ENCODE results near the gene KDM1B. TPM values are rescaled to one million over a fixed set of nuclear protein-coding genes. Genes with fewer than 3 reads are reported as not detected.
A peak's percentile ranks its signal among the peaks of the same experiment; 100 is the strongest.

Gene KDM1B
- total RNA-seq, 4 donors from 2014 or later = 46.2 to 89.5 (median 70.8) TPM

DNA sequence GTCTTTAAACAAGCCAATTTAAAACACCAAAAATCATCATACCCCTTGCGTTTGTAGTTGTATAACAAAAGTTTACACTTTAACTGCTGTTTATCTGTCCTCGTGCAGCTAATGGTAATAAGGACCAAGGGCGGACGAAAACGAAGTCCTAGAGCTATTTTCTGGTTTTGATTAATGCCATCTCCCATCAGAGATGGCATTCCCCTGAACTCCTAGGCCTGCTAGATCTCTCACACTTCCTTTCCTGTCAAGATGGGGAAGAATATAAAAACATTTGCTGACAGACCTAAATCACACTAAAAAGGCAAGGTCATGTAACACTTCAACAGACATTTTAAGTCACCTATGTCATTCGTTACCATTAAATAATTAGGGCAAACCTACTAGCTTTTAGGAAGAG lies 99.6 kb downstream of the KDM1B start:
- peaks cover 15 to 16% of the 10 kb centered on the region in 2 donors for H3K4me1 ChIP-seq
- TF ChIP-seq POLR2A (IDR thresholded peaks at IDR 0.05) (no peak), CTCF (IDR thresholded peaks at IDR 0.05) (no peak)
- 91 to 92% methylated on average over 6 of the region's 6 CpGs for WGBS, 2 donors

GRCh38 chr6:18259675-18260447 lies 104.6 kb downstream of the KDM1B start:
- intact Hi-C loops (cut with DNase I) = no loop called here
- no peak for DNase-seq
- H3K4me1 ChIP-seq = peaks cover 25 to 26% of the 10 kb centered on the region in 2 donors

More for the DNA sequence above, 99.6 kb downstream of the KDM1B start:
- Histone ChIP-seq H3K9me3 (no peaks in the 10 kb centered on the region), H3K36me3 (peaks cover 18 to 32% of the 10 kb centered on the region in 2 donors), H3K27me3 (no peaks in the 10 kb centered on the region), H3K4me3 (replicated peaks in 1 of 3) (no peak overlapping the region), H3K27ac (peak overlapping the region in 1 of 3 donors; percentile 7)
- no peak for DNase-seq
- intact Hi-C loops (cut with DNase I) = no loop called here

DNA sequence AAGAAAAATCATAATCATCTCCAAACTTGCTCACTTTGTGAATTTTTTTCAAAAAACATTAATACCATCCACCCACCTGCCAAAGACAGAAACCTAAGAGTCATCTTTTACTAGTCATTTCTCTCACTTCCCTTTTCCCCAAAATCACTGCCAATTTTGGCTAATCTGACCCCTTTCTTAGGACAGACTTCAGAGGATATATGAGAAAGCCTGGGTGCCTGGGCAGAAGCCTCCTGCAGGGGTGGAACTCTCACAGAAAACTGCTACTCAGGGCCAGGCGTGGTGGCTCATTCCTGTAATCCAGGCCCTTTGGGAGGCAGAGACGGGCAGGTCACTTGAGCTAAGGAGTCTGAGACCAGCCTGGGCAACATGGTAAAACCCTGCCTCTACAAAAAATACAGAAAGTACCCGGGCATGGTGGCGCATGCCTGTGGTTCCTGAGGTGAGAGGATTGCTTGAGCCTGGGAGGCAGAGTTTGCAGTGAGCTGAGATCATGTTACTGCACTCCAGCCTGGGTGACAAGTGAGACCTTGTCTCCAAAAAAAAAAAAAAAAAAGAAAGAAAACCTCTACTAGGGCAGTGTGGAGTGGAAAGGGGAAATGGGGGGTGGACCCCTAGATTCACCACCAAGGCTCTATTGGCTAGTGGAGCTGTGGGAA lies 105.4 kb downstream of the KDM1B start:
- Histone ChIP-seq H3K36me3 (peaks cover 18% of the 10 kb centered on the region in 2 donors), H3K27ac (peak overlapping the region; percentile 54 to 98 (median 71)), H3K27me3 (no peaks in the 10 kb centered on the region), H3K9me3 (no peaks in the 10 kb centered on the region), H3K4me3 (replicated peaks in 1 of 3) (no peak overlapping the region), H3K4me1 (peaks cover 26 to 29% of the 10 kb centered on the region in 2 donors)
- WGBS, 2 donors = 50 to 58% methylated on average over 4 of the region's 4 CpGs
- peak; percentile 52 to 60 for DNase-seq
- TF ChIP-seq CTCF (IDR thresholded peaks at IDR 0.05) = no peak
- TF ChIP-seq POLR2A (IDR thresholded peaks at IDR 0.05) = no peak
- intact Hi-C loops (cut with DNase I) = no loop called here

More at GRCh38 chr6:18259675-18260447, 104.6 kb downstream of the KDM1B start:
- H3K9me3 ChIP-seq = no peaks in the 10 kb centered on the region
- peaks cover 18 to 24% of the 10 kb centered on the region in 2 donors for H3K36me3 ChIP-seq
- no peaks in the 10 kb centered on the region for H3K27me3 ChIP-seq
- TF ChIP-seq CTCF (IDR thresholded peaks at IDR 0.05) = no peak
- no peak for TF ChIP-seq POLR2A (IDR thresholded peaks at IDR 0.05)
- 93 to 96% methylated on average over 4 of the region's 4 CpGs for WGBS, 2 donors
- H3K27ac ChIP-seq = peak overlapping the region; percentile 54 to 98 (median 71)
- H3K4me3 ChIP-seq (replicated peaks in 1 of 3) = no peak overlapping the region

DNA sequence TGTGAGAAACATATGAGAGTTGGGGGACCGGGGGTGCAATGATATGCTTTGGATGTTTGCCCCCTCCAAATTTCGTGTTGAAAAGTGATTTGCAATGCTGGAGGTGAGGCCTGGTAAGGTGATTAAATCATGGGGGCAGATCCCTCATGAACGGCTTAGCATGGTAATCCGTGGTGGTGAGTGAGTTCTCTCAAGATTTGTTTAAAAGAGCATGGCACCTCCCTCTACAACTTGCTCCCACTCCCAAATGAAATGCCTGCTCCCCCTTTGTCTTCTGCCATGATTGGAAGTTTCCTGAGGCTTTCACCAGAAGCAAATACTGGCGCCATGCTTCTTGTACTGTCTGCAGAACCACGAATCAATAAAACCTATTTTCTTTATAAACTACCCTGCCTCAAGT lies 106.7 kb downstream of the KDM1B start:
- 56 to 63% methylated on average over 6 of the region's 6 CpGs for whole genome bisulfite sequencing, 2 donors
- Histone ChIP-seq H3K9me3 (no peaks in the 10 kb centered on the region), H3K27ac (peak overlapping the region; percentile 57 to 98 (median 98)), H3K4me1 (peaks cover 26 to 29% of the 10 kb centered on the region in 2 donors), H3K36me3 (peaks cover 8 to 11% of the 10 kb centered on the region in 2 donors), H3K4me3 (replicated peaks in 1 of 3) (no peak overlapping the region), H3K27me3 (no peaks in the 10 kb centered on the region)
- TF ChIP-seq CTCF (IDR thresholded peaks at IDR 0.05) (no peak), POLR2A (IDR thresholded peaks at IDR 0.05) (no peak)
- intact Hi-C loops (cut with DNase I) = no loop called here
- DNase-seq = no peak

All from thyroid gland (tissue), 4 donors.